ENCODE measurements around the gene VPS13C.

The VPS13C gene

GRCh38 chr15:61892140-61892539 is 168.1 kb downstream of the VPS13C start:
- no peak overlapping the region for H3K4me3 ChIP-seq (ENCODE audit: insufficient read depth in 1 of 2, low read depth in 1 of 2, low read length in 2 of 2)
- H3K18ac ChIP-seq (ENCODE audit: low read depth in 1 of 2, low read length in 2 of 2), result no peak overlapping the region
- no peak overlapping the region for H2AFZ ChIP-seq (ENCODE audit: low read depth, low read length)
- no peak overlapping the region for H3K4me2 ChIP-seq (ENCODE audit: low read length, poor library complexity, severe bottlenecking)
- H2BK15ac ChIP-seq (ENCODE audit: low read depth, poor library complexity, severe bottlenecking), result no peak overlapping the region
- peaks cover 10 to 70% of the 10 kb centered on the region in 2 experiments for H3K36me3 ChIP-seq (ENCODE audit: control insufficient read depth in 1 of 2, insufficient read depth in 2 of 2, low read depth in 1 of 2, low read length in 2 of 2)
- H3K4me1 ChIP-seq (ENCODE audit: control insufficient read depth, insufficient read depth, low read depth, low read length), result no peaks in the 10 kb centered on the region
- H3K79me1 ChIP-seq (replicated peaks; ENCODE audit: low read length, poor library complexity, severe bottlenecking), result peaks cover 2% of the 10 kb centered on the region
- H4K91ac ChIP-seq (ENCODE audit: low read length), result no peak overlapping the region
- no peaks in the 10 kb centered on the region for H3K27me3 ChIP-seq (ENCODE audit: control insufficient read depth in 1 of 2, insufficient read depth in 1 of 2, low read length in 2 of 2)
- H3K4ac ChIP-seq (ENCODE audit: low read depth in 1 of 2, low read length in 2 of 2), result no peak overlapping the region
- no peak overlapping the region for H3K27ac ChIP-seq (ENCODE audit: low read length, poor library complexity, severe bottlenecking)
- no peak overlapping the region for H2BK120ac ChIP-seq (ENCODE audit: low read depth, low read length)
- H4K8ac ChIP-seq (ENCODE audit: low read length), result no peak overlapping the region
- H2BK5ac ChIP-seq (ENCODE audit: low read depth, low read length, poor library complexity, severe bottlenecking), result no peak overlapping the region
- peaks cover 37% of the 10 kb centered on the region for H3K9me3 ChIP-seq (ENCODE audit: control insufficient read depth, low read length)
- no peak overlapping the region for H3K14ac ChIP-seq (ENCODE audit: low read length in 2 of 2)
- WGBS, result 96% methylated on average over 1 of the region's 1 CpG
- no peak overlapping the region for H2AK5ac ChIP-seq (ENCODE audit: low read length, severe bottlenecking)
- DNase-seq, result no peak
- no peak overlapping the region for H3K9ac ChIP-seq (ENCODE audit: low read length)
- no peak overlapping the region for H2BK12ac ChIP-seq (ENCODE audit: low read length in 2 of 2)
- H3K23ac ChIP-seq (ENCODE audit: low read length in 2 of 2), result no peak overlapping the region

DNA sequence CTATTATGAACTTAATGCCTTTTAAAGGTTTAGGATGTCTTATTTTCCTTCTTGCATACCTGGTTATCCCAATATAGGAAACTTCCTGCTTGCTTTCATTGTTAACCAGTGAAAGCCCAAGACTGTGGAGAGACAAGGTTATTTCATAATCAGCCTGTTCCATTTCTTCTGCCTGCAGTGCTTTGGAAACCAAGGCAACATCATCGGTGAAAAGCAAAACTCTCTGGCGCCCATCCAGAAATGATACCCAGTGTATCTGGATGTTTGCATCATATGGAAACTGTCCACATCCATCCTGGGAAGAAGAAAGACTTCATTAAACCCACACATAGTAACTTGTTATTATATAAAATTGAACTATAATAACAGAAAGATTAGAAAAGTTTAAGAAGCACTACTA is 170.1 kb downstream of the VPS13C start:
- Histone ChIP-seq H2BK12ac (ENCODE audit: low read length in 2 of 2) (no peak overlapping the region), H3K9ac (ENCODE audit: low read length) (no peak overlapping the region), H3K36me3 (ENCODE audit: control insufficient read depth in 1 of 2, insufficient read depth in 2 of 2, low read depth in 1 of 2, low read length in 2 of 2) (peaks cover 7 to 85% of the 10 kb centered on the region in 2 experiments), H3K4me1 (ENCODE audit: control insufficient read depth, insufficient read depth, low read depth, low read length) (no peaks in the 10 kb centered on the region), H3K4ac (ENCODE audit: low read depth in 1 of 2, low read length in 2 of 2) (no peak overlapping the region), H3K27ac (ENCODE audit: low read length, poor library complexity, severe bottlenecking) (no peak overlapping the region), H3K4me3 (ENCODE audit: insufficient read depth in 1 of 2, low read depth in 1 of 2, low read length in 2 of 2) (no peak overlapping the region), H4K8ac (ENCODE audit: low read length) (no peak overlapping the region), H2AK5ac (ENCODE audit: low read length, severe bottlenecking) (no peak overlapping the region), H3K27me3 (ENCODE audit: control insufficient read depth in 1 of 2, insufficient read depth in 1 of 2, low read length in 2 of 2) (no peaks in the 10 kb centered on the region), H2BK15ac (ENCODE audit: low read depth, poor library complexity, severe bottlenecking) (no peak overlapping the region), H3K4me2 (ENCODE audit: low read length, poor library complexity, severe bottlenecking) (no peak overlapping the region), H2AFZ (ENCODE audit: low read depth, low read length) (no peak overlapping the region), H2BK120ac (ENCODE audit: low read depth, low read length) (no peak overlapping the region), H4K91ac (ENCODE audit: low read length) (no peak overlapping the region), H2BK5ac (ENCODE audit: low read depth, low read length, poor library complexity, severe bottlenecking) (no peak overlapping the region), H3K18ac (ENCODE audit: low read depth in 1 of 2, low read length in 2 of 2) (no peak overlapping the region), H3K23ac (ENCODE audit: low read length in 2 of 2) (no peak overlapping the region), H3K9me3 (ENCODE audit: control insufficient read depth, low read length) (peaks cover 29% of the 10 kb centered on the region), H3K14ac (ENCODE audit: low read length in 2 of 2) (no peak overlapping the region), H3K79me1 (replicated peaks; ENCODE audit: low read length, poor library complexity, severe bottlenecking) (peaks cover 2% of the 10 kb centered on the region)
- 100% methylated on average over 2 of the region's 2 CpGs for WGBS
- no peak for DNase-seq

DNA sequence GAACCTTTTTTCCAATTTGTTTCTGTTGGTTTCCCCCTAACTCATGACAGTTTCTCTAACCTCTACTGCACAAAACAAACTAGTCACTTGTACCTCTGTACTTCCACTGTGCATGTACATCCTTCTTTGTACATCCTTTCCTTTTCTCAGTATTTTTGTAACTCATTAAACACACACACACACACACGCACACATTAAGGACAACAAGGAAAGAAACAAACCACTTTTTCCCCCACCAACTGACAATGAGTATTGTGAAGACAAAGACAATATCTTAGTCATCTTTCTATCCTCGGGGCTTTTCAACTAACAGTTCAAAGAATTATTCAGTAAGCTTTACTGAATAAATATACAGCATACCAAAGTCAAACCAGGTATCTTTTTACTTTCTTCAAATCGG is 170.5 kb downstream of the VPS13C start:
- no peak for DNase-seq
- H2BK15ac ChIP-seq (ENCODE audit: low read depth, poor library complexity, severe bottlenecking), result no peak overlapping the region
- H3K9ac ChIP-seq (ENCODE audit: low read length), result no peak overlapping the region
- H3K27me3 ChIP-seq (ENCODE audit: control insufficient read depth in 1 of 2, insufficient read depth in 1 of 2, low read length in 2 of 2), result no peaks in the 10 kb centered on the region
- no peak overlapping the region for H3K23ac ChIP-seq (ENCODE audit: low read length in 2 of 2)
- no peak overlapping the region for H3K4me2 ChIP-seq (ENCODE audit: low read length, poor library complexity, severe bottlenecking)
- H4K8ac ChIP-seq (ENCODE audit: low read length), result no peak overlapping the region
- WGBS, result 92% methylated on average over 2 of the region's 3 CpGs
- H4K91ac ChIP-seq (ENCODE audit: low read length), result no peak overlapping the region
- no peak overlapping the region for H3K27ac ChIP-seq (ENCODE audit: low read length, poor library complexity, severe bottlenecking)
- H2AFZ ChIP-seq (ENCODE audit: low read depth, low read length), result no peak overlapping the region
- H2BK12ac ChIP-seq (ENCODE audit: low read length in 2 of 2), result no peak overlapping the region
- no peak overlapping the region for H2BK5ac ChIP-seq (ENCODE audit: low read depth, low read length, poor library complexity, severe bottlenecking)
- peaks cover 7 to 83% of the 10 kb centered on the region in 2 experiments for H3K36me3 ChIP-seq (ENCODE audit: control insufficient read depth in 1 of 2, insufficient read depth in 2 of 2, low read depth in 1 of 2, low read length in 2 of 2)
- H3K18ac ChIP-seq (ENCODE audit: low read depth in 1 of 2, low read length in 2 of 2), result no peak overlapping the region
- H2BK120ac ChIP-seq (ENCODE audit: low read depth, low read length), result no peak overlapping the region
- H3K4me3 ChIP-seq (ENCODE audit: insufficient read depth in 1 of 2, low read depth in 1 of 2, low read length in 2 of 2), result no peak overlapping the region
- H3K4me1 ChIP-seq (ENCODE audit: control insufficient read depth, insufficient read depth, low read depth, low read length), result no peaks in the 10 kb centered on the region
- peaks cover 2% of the 10 kb centered on the region for H3K79me1 ChIP-seq (replicated peaks; ENCODE audit: low read length, poor library complexity, severe bottlenecking)
- no peak overlapping the region for H3K4ac ChIP-seq (ENCODE audit: low read depth in 1 of 2, low read length in 2 of 2)
- peaks cover 27% of the 10 kb centered on the region for H3K9me3 ChIP-seq (ENCODE audit: control insufficient read depth, low read length)
- no peak overlapping the region for H2AK5ac ChIP-seq (ENCODE audit: low read length, severe bottlenecking)
- no peak overlapping the region for H3K14ac ChIP-seq (ENCODE audit: low read length in 2 of 2)

- Histone ChIP-seq H2AFZ (ENCODE audit: low read depth, low read length) (no peak overlapping the region), H4K8ac (ENCODE audit: low read length) (no peak overlapping the region), H2BK5ac (ENCODE audit: low read depth, low read length, poor library complexity, severe bottlenecking) (no peak overlapping the region), H3K4me3 (ENCODE audit: insufficient read depth in 1 of 2, low read depth in 1 of 2, low read length in 2 of 2) (no peak overlapping the region), H3K36me3 (ENCODE audit: control insufficient read depth in 1 of 2, insufficient read depth in 2 of 2, low read depth in 1 of 2, low read length in 2 of 2) (peaks cover 7 to 71% of the 10 kb centered on the region in 2 experiments), H3K14ac (ENCODE audit: low read length in 2 of 2) (no peak overlapping the region), H3K9ac (ENCODE audit: low read length) (no peak overlapping the region), H2BK120ac (ENCODE audit: low read depth, low read length) (no peak overlapping the region), H2AK5ac (ENCODE audit: low read length, severe bottlenecking) (no peak overlapping the region), H3K27ac (ENCODE audit: low read length, poor library complexity, severe bottlenecking) (no peak overlapping the region), H3K9me3 (ENCODE audit: control insufficient read depth, low read length) (peaks cover 15% of the 10 kb centered on the region), H4K91ac (ENCODE audit: low read length) (no peak overlapping the region), H2BK12ac (ENCODE audit: low read length in 2 of 2) (no peak overlapping the region), H3K4me2 (ENCODE audit: low read length, poor library complexity, severe bottlenecking) (no peak overlapping the region), H3K18ac (ENCODE audit: low read depth in 1 of 2, low read length in 2 of 2) (no peak overlapping the region), H3K23ac (ENCODE audit: low read length in 2 of 2) (no peak overlapping the region), H2BK15ac (ENCODE audit: low read depth, poor library complexity, severe bottlenecking) (no peak overlapping the region), H3K27me3 (ENCODE audit: control insufficient read depth in 1 of 2, insufficient read depth in 1 of 2, low read length in 2 of 2) (no peaks in the 10 kb centered on the region), H3K4ac (ENCODE audit: low read depth in 1 of 2, low read length in 2 of 2) (no peak overlapping the region), H3K4me1 (ENCODE audit: control insufficient read depth, insufficient read depth, low read depth, low read length) (no peaks in the 10 kb centered on the region), H3K79me1 (replicated peaks; ENCODE audit: low read length, poor library complexity, severe bottlenecking) (peaks cover 2% of the 10 kb centered on the region)
- WGBS, result 95% methylated on average over 4 of the region's 5 CpGs
- DNase-seq, result no peak
These were observed 172.0 kb downstream of the VPS13C start for GRCh38 chr15:61888074-61888780.
